Upper lobe of left lung (tissue), 4 donors: Measurements from ENCODE around the gene GIMD1.

Source experiments
- CTCF ChIP-seq, 6 experiments: fragments of 450-650 bp in 4 of 6; fragments of 200-600 bp in 2 of 6; sonication (generic) in 2 of 6; IDR thresholded peaks; one replicate each; pipeline ENCODE4 v1.5.1; 2016 to 2019; ENCODE audit warnings: antibody characterized with exemption in 6 of 6
- EP300 ChIP-seq, 4 donors: sonication (generic); formaldehyde crosslinking; IDR thresholded peaks; one replicate each; pipeline ENCODE4 v1.5.1; 2017; ENCODE audit warnings: antibody characterized with exemption in 4 of 4, control low read depth in 2 of 4

GRCh38 chr4:106315968-106316772, 52.4 kb downstream of the GIMD1 start, which contains the start of the genes AIMP1 and TBCK:
- TF ChIP-seq CTCF (IDR thresholded peaks at IDR 0.05): no peak
- peak in 1 of 4 donors; percentile 50 for TF ChIP-seq EP300 (IDR thresholded peaks at IDR 0.05)
